HUDEP-2 (cell line): ENCODE measurements around the gene MRPL32.

Experiments
- DNase-seq, 76 experiments: peaks; one replicate each; lab custom pipeline; 2025; ENCODE audit not compliant: unreplicated experiment in 76 of 76; lab: John Stamatoyannopoulos, UW

Gene MRPL32

GRCh38 chr7:42925630-42926029 lies 6.5 kb upstream of the MRPL32 start:
- DNase-seq = no peak

GRCh38 chr7:42926204-42926603 lies 6.0 kb upstream of the MRPL32 start:
- DNase-seq = no peak

GRCh38 chr7:42928754-42929153 lies 3.4 kb upstream of the MRPL32 start:
- DNase-seq = no peak

GRCh38 chr7:42929449-42929848 lies 2.7 kb upstream of the MRPL32 start:
- no peak for DNase-seq

GRCh38 chr7:42930889-42931288 lies 1.3 kb upstream of the MRPL32 start:
- peak in 2 of 76 experiments; percentile 3 to 9 for DNase-seq

GRCh38 chr7:42931447-42931833 lies 736 bp upstream of the MRPL32 start:
- DNase-seq = peak in 1 of 76 experiments; percentile 0

- peak in 3 of 76 experiments; percentile 4 to 40 (median 8) for DNase-seq
Observed at GRCh38 chr7:42932811-42933591, 825 bp downstream of the MRPL32 start.

- no peak for DNase-seq
Observed at GRCh38 chr7:42934291-42934690, 2.1 kb downstream of the MRPL32 start.

GRCh38 chr7:42935861-42936260 lies 3.7 kb downstream of the MRPL32 start:
- DNase-seq = no peak

- no peak for DNase-seq
Observed at GRCh38 chr7:42939457-42940240, 7.5 kb downstream of the MRPL32 start.

- DNase-seq = peak in 63 of 76 experiments; percentile 2 to 68 (median 35)
Observed at GRCh38 chr7:42940985-42941847, 9.0 kb downstream of the MRPL32 start.

GRCh38 chr7:42945821-42946626 lies 13.8 kb downstream of the MRPL32 start:
- DNase-seq = peak in 34 of 76 experiments; percentile 1 to 61 (median 14)

- DNase-seq = no peak
Observed at GRCh38 chr7:42946627-42946950, 14.4 kb downstream of the MRPL32 start.

- no peak for DNase-seq
Observed at GRCh38 chr7:42947521-42947920, 15.3 kb downstream of the MRPL32 start.

GRCh38 chr7:42950417-42950816 lies 18.2 kb downstream of the MRPL32 start:
- no peak for DNase-seq

- no peak for DNase-seq
Observed at GRCh38 chr7:42952328-42952727, 20.2 kb downstream of the MRPL32 start.

GRCh38 chr7:42953994-42954393 lies 21.8 kb downstream of the MRPL32 start:
- no peak for DNase-seq

GRCh38 chr7:42956062-42956461 lies 23.9 kb downstream of the MRPL32 start:
- no peak for DNase-seq

- DNase-seq = no peak
Observed at GRCh38 chr7:42959549-42959948, 27.4 kb downstream of the MRPL32 start.

- DNase-seq = no peak
Observed at GRCh38 chr7:42960762-42961161, 28.6 kb downstream of the MRPL32 start.
